H1 (cell line): ENCODE data around the gene FAM83F. TPM values are rescaled to one million over a fixed set of nuclear protein-coding genes. Genes with fewer than 3 reads are reported as not detected.

Source experiments
- CTCF ChIA-PET: fragments of 300-600 bp; sonication (Branson Sonifier 250); formaldehyde crosslinking; loops from one replicate; lab custom pipeline; 2021; ENCODE audit not compliant: partially characterized antibody; lab: Charles Lee
- POLR2A ChIA-PET: fragments of 300-600 bp; sonication (Branson Sonifier 250); formaldehyde crosslinking; loops from one replicate; lab custom pipeline; 2021; ENCODE audit warnings: inconsistent platforms; ENCODE audit not compliant: partially characterized antibody; lab: Charles Lee
- DNase-seq, 2 experiments: peaks; one replicate each; pipeline versions ENCODE4 v3.0.0 to v3.0.0-alpha.2; 2010 to 2022; ENCODE audit warnings: low spot score in 2 of 2, low read depth in 1 of 2, mixed read lengths in 1 of 2
- FAIRE-seq: peaks from 2 replicates; lab custom pipeline; 2011; peaks lifted over from hg19 to GRCh38; lab: Jason Lieb, UNC
- H2AFZ ChIP-seq: 2 replicates; pipeline ENCODE4 v1.8.1; 2012; ENCODE audit warnings: low read length, inconsistent platforms
- H2AK5ac ChIP-seq: 2 replicates; pipeline ENCODE4 v1.6.1; 2013; ENCODE audit warnings: low read depth, low read length
- H2BK120ac ChIP-seq: replicated peaks from 2 replicates; pipeline ENCODE3; 2013; ENCODE audit warnings: low read depth, low read length, inconsistent platforms
- H2BK12ac ChIP-seq: 2 replicates; pipeline ENCODE4 v1.6.1; 2013; ENCODE audit warnings: low read depth, low read length
- H2BK15ac ChIP-seq: 2 replicates; pipeline ENCODE4 v1.6.1; 2013; ENCODE audit warnings: low read length
- H2BK20ac ChIP-seq: 2 replicates; pipeline ENCODE4 v1.6.1; 2013; ENCODE audit warnings: low read length
- H2BK5ac ChIP-seq: 2 replicates; pipeline ENCODE4 v1.6.1; 2013; ENCODE audit warnings: low read depth, low read length
- H3K14ac ChIP-seq: 2 replicates; pipeline ENCODE4 v1.6.1; 2013; ENCODE audit warnings: inconsistent platforms; ENCODE audit not compliant: insufficient read length
- H3K18ac ChIP-seq: 2 replicates; pipeline ENCODE4 v1.6.1; 2013; ENCODE audit warnings: low read length; ENCODE audit errors: extremely low read depth
- H3K23ac ChIP-seq: 2 replicates; pipeline ENCODE4 v1.6.1; 2013; ENCODE audit warnings: inconsistent platforms; ENCODE audit not compliant: insufficient read length
- H3K23me2 ChIP-seq: 2 replicates; pipeline ENCODE4 v1.6.1; 2013; ENCODE audit warnings: low read depth, low read length
- H3K27ac ChIP-seq: 2 replicates; pipeline ENCODE4 v1.6.1; 2011; ENCODE audit warnings: low read depth, low read length, inconsistent platforms
- H3K27me3 ChIP-seq, 4 experiments: replicated peaks in 1 of 4; 1 replicate in 1 of 4; 2 replicates in 3 of 4; pipeline versions ENCODE4 v1.6.1 to v1.8.1; 2011 to 2013; ENCODE audit warnings: low read length in 3 of 4, mild to moderate bottlenecking in 3 of 4, inconsistent platforms in 2 of 4, mixed read lengths in 2 of 4, moderate library complexity in 1 of 4; ENCODE audit not compliant: control insufficient read depth in 3 of 4, insufficient read depth in 3 of 4; ENCODE audit errors: extremely low read depth in 1 of 4
- H3K36me3 ChIP-seq, 4 experiments: 2 replicates each; pipeline versions ENCODE4 v1.6.1 to v1.8.1; 2011 to 2013; ENCODE audit warnings: mild to moderate bottlenecking in 4 of 4, low read length in 3 of 4, moderate library complexity in 2 of 4, control low read depth in 1 of 4, inconsistent platforms in 1 of 4; ENCODE audit not compliant: insufficient read depth in 4 of 4, control insufficient read depth in 2 of 4
- H3K4ac ChIP-seq: replicated peaks from 2 replicates; pipeline ENCODE3; 2013; ENCODE audit warnings: low read length, low read depth, mixed read lengths, inconsistent platforms; ENCODE audit not compliant: insufficient read length
- H3K4me1 ChIP-seq, 4 experiments: replicated peaks in 1 of 4; 1 replicate in 1 of 4; 2 replicates in 3 of 4; pipeline versions ENCODE4 v1.6.1 to v1.8.1; 2011 to 2013; ENCODE audit warnings: low read length in 3 of 4, inconsistent platforms in 2 of 4, mixed read lengths in 1 of 4; ENCODE audit not compliant: insufficient read depth in 4 of 4, control insufficient read depth in 3 of 4
- H3K4me2 ChIP-seq, 2 experiments: 2 replicates each; pipeline versions ENCODE4 v1.6.1 to v1.8.1; 2011 to 2013; ENCODE audit warnings: low read depth in 2 of 2, low read length in 2 of 2, control low read depth in 1 of 2, inconsistent platforms in 1 of 2, mild to moderate bottlenecking in 1 of 2; ENCODE audit not compliant: insufficient read depth in 1 of 2
- H3K4me3 ChIP-seq, 4 experiments: fragments of 200-600, 300-600 bp in 1 of 4; sonication (generic), shearing (Covaris generic), sonication (Bioruptor Twin) in 1 of 4; 2 replicates each; pipeline versions ENCODE4 v1.5.1 to v1.8.1; 2011 to 2016; ENCODE audit warnings: low read length in 4 of 4, low read depth in 3 of 4, control low read depth in 2 of 4, inconsistent platforms in 2 of 4, mild to moderate bottlenecking in 2 of 4, mixed read lengths in 1 of 4, moderate library complexity in 1 of 4; ENCODE audit not compliant: insufficient read depth in 2 of 4; ENCODE audit errors: extremely low read depth in 1 of 4
- H3K56ac ChIP-seq: replicated peaks from 2 replicates; pipeline ENCODE3; 2013; ENCODE audit warnings: low read depth, mild to moderate bottlenecking, mixed read lengths, low read length, inconsistent platforms; ENCODE audit not compliant: insufficient read length
- H3K79me1 ChIP-seq: 2 replicates; pipeline ENCODE4 v1.6.1; 2013; ENCODE audit warnings: low read depth, low read length, control low read depth
- H3K79me2 ChIP-seq, 2 experiments: 2 replicates each; pipeline versions ENCODE4 v1.6.1 to v1.8.1; 2012 to 2013; ENCODE audit warnings: low read length in 2 of 2, mild to moderate bottlenecking in 2 of 2, inconsistent platforms in 1 of 2; ENCODE audit not compliant: insufficient read depth in 2 of 2, control insufficient read depth in 1 of 2
- H3K9ac ChIP-seq, 4 experiments: replicated peaks in 1 of 4; 1 replicate in 1 of 4; 2 replicates in 3 of 4; pipeline versions ENCODE4 v1.6.1 to v1.8.1; 2011 to 2013; ENCODE audit warnings: low read depth in 3 of 4, low read length in 3 of 4, control low read depth in 2 of 4, mild to moderate bottlenecking in 2 of 4, moderate library complexity in 2 of 4, inconsistent platforms in 1 of 4; ENCODE audit errors: extremely low read depth in 1 of 4
- H3K9me3 ChIP-seq, 2 experiments: 2 replicates each; pipeline versions ENCODE4 v1.6.1 to v1.8.1; 2012 to 2013; ENCODE audit warnings: mild to moderate bottlenecking in 2 of 2, moderate library complexity in 2 of 2, control low read depth in 1 of 2, inconsistent platforms in 1 of 2, low read depth in 1 of 2, low read length in 1 of 2, mixed read lengths in 1 of 2; ENCODE audit not compliant: insufficient read depth in 2 of 2
- H4K20me1 ChIP-seq, 2 experiments: replicated peaks in 1 of 2; 2 replicates each; pipeline versions ENCODE3 to v1.8.1; 2011 to 2013; ENCODE audit warnings: inconsistent platforms in 2 of 2, low read length in 2 of 2, mild to moderate bottlenecking in 1 of 2; ENCODE audit not compliant: insufficient read depth in 2 of 2, control insufficient read depth in 1 of 2
- H4K5ac ChIP-seq: 2 replicates; pipeline ENCODE4 v1.6.1; 2013; ENCODE audit warnings: low read length, low read depth, mixed read lengths, inconsistent platforms; ENCODE audit not compliant: insufficient read length
- H4K8ac ChIP-seq: 2 replicates; pipeline ENCODE4 v1.8.0; 2013; ENCODE audit warnings: mild to moderate bottlenecking, moderate library complexity, low read length, inconsistent platforms; ENCODE audit not compliant: insufficient read depth; ENCODE audit errors: extremely low read depth
- H4K91ac ChIP-seq: replicated peaks from 2 replicates; pipeline ENCODE3; 2013; ENCODE audit warnings: low read length, mixed read lengths, inconsistent platforms; ENCODE audit not compliant: insufficient read length
- CHD1 ChIP-seq: IDR thresholded peaks from 2 replicates; pipeline ENCODE4 v1.6.1; 2012; ENCODE audit warnings: low read depth, low read length, improper control_type of control experiment
- EZH2 ChIP-seq: fragments of 200-600 bp; sonication (generic); IDR thresholded peaks from 2 replicates; pipeline ENCODE4 v1.7.1; 2012; ENCODE audit warnings: low read depth, mild to moderate bottlenecking, moderate library complexity, low read length, inconsistent platforms; ENCODE audit not compliant: severe bottlenecking
- FOSL1 ChIP-seq: IDR thresholded peaks from 2 replicates; pipeline ENCODE4 v1.6.1; 2011; ENCODE audit warnings: mild to moderate bottlenecking, low read depth, low read length, moderate library complexity; ENCODE audit not compliant: insufficient read depth
- HDAC6 ChIP-seq: IDR thresholded peaks from one replicate; pipeline ENCODE4 v1.7.1; 2012; ENCODE audit warnings: low read depth, mild to moderate bottlenecking, inconsistent platforms, low read length, moderate library complexity
- KDM1A ChIP-seq: fragments of 200-600, 300-600 bp; sonication (generic); IDR thresholded peaks from 2 replicates; pipeline ENCODE4 v1.7.1; 2016; ENCODE audit warnings: mild to moderate bottlenecking, low read length, borderline replicate concordance
- NRF1 ChIP-seq: IDR thresholded peaks from 2 replicates; pipeline ENCODE4 v1.6.1; 2011; ENCODE audit warnings: mild to moderate bottlenecking, low read depth, low read length, improper control_type of control experiment
- RXRA ChIP-seq: IDR thresholded peaks from 2 replicates; pipeline ENCODE4 v1.6.1; 2011; ENCODE audit warnings: low read depth, mild to moderate bottlenecking, low read length, moderate library complexity; ENCODE audit not compliant: insufficient read depth
- SIN3A ChIP-seq, 2 experiments: IDR thresholded peaks in 1 of 2; conservative IDR thresholded peaks in 1 of 2; 2 replicates each; pipeline ENCODE4 v1.6.1; 2011 to 2012; ENCODE audit warnings: low read length in 2 of 2, improper control_type of control experiment in 1 of 2, low read depth in 1 of 2, mild to moderate bottlenecking in 1 of 2
- TCF12 ChIP-seq: IDR thresholded peaks from 2 replicates; pipeline ENCODE4 v1.6.1; 2011; ENCODE audit warnings: low read depth, mild to moderate bottlenecking, low read length
- YY1 ChIP-seq: IDR thresholded peaks from 2 replicates; pipeline ENCODE4 v1.6.1; 2011; ENCODE audit warnings: low read depth, mild to moderate bottlenecking, low read length
- WGBS, 2 experiments: shearing (Covaris generic) in 1 of 2; methylation state at CpG; one replicate each; pipeline versions ENCODE4 v1.1.6 to v1.1.7; 2013 to 2015; ENCODE audit warnings: low lambda C conversion rate in 2 of 2, mixed read lengths in 2 of 2, inconsistent platforms in 1 of 2, low coverage in 1 of 2, missing lambda C conversion rate in 1 of 2; ENCODE audit not compliant: insufficient replicate concordance in 2 of 2, insufficient coverage in 1 of 2, insufficient read length in 1 of 2; ENCODE audit errors: extremely low coverage in 1 of 2, missing lambda C conversion rate in 1 of 2; 5-methylcytosine and 5-hydroxymethylcytosine counted together
- polyA plus RNA-seq, 7 experiments: library from polyadenylated mRNA; depleted of rRNA in 3 of 7; stranded (reverse) in 5 of 7; unstranded in 2 of 7; fragments of >200 nt in 5 of 7; fragments of 200-250 nt in 2 of 7; gene quantifications; 1 replicate in 5 of 7; 2 replicates in 1 of 7; 4 replicates in 1 of 7; pipeline versions ENCODE4 v1.2.1 to v1.2.3, GENCODE V29; 2011 to 2013; ENCODE audit warnings: missing spikeins in 2 of 7, mixed read lengths in 2 of 7
- total RNA-seq: library from RNA; stranded (reverse); fragmentation: NEBNext Ultra II Directional; extraction: Animal tissue kit (Norgen Biotek cat#: 25700); gene quantifications from 2 replicates; pipeline ENCODE4 v1.2.1, GENCODE V29; 2021

The FAM83F gene
- total and polyA plus RNA-seq, 2 of the 8 experiments (the other 6 are each of a cell fraction or from before 2014, with no cell fraction given) = 8.6 to 18.9 TPM

- Histone ChIP-seq H3K23me2 (no peaks in the 10 kb centered on the region; the same call in 1 of the 2 replicates), H2BK120ac (no peak overlapping the region), H2BK15ac (no peak overlapping the region), H3K18ac (no peak overlapping the region), H3K27ac (no peak overlapping the region), H3K14ac (no peak overlapping the region), H3K56ac (no peak overlapping the region), H3K36me3 (no peaks in the 10 kb centered on the region), H4K8ac (no peak overlapping the region), H4K20me1 (peaks cover 0 to 13% of the 10 kb centered on the region in 2 experiments), H3K79me2 (peaks cover 3 to 37% of the 10 kb centered on the region in 2 experiments), H2AFZ (no peak overlapping the region), H3K4ac (no peak overlapping the region), H3K4me3 (no peak overlapping the region), H2BK20ac (no peak overlapping the region), H3K4me2 (no peak overlapping the region), H3K79me1 (peaks cover 3% of the 10 kb centered on the region; the same call in 1 of the 2 replicates), H3K9me3 (no peaks in the 10 kb centered on the region), H3K4me1 (peaks cover 19 to 42% (median 34%) of the 10 kb centered on the region in 4 experiments), H3K27me3 (no peaks in the 10 kb centered on the region; a peak in 1 of 7 replicates), H3K9ac (no peak overlapping the region), H2BK5ac (no peak overlapping the region), H4K91ac (no peak overlapping the region), H2AK5ac (no peak overlapping the region), H3K23ac (no peak overlapping the region), H2BK12ac (no peak overlapping the region), H4K5ac (no peak overlapping the region)
- ChIA-PET POLR2A (interaction anchor here (0.6 to 2.7 kb wide), 3 partner anchors 11 to 430 kb away, joined by 3 to 8 read pairs (median 3); partner anchors contain the start of gene FAM83F), CTCF (interaction anchor here (1.0 to 16.1 kb wide), 4 partner anchors 22 to 470 kb away, joined by 3 to 159 read pairs (median 8); no protein-coding TSS in a partner anchor)
- DNase-seq (no peak), FAIRE-seq (no peak)
- WGBS, 2 experiments = 93% methylated on average over 6 of the region's 6 CpGs; no CpG with 5 or more reads in 1 of the 2 experiments
- no peak for TF ChIP-seq CHD1
- TF ChIP-seq HDAC6 = no peak
- no peak for TF ChIP-seq SIN3A (conservative IDR thresholded peaks at IDR 0.05 in 1 of 2, IDR thresholded peaks at IDR 0.05 in 1 of 2; ENCODE audit: low read depth in 1 of 2, low read length in 2 of 2)
- TF ChIP-seq FOSL1 = no peak
- TF ChIP-seq KDM1A = no peak
- TF ChIP-seq TCF12 = no peak
- TF ChIP-seq YY1 = no peak
- TF ChIP-seq EZH2 = no peak
- no peak for TF ChIP-seq NRF1
- no peak for TF ChIP-seq RXRA
Measured at GRCh38 chr22:40004836-40005235, 10.1 kb downstream of the FAM83F start.
